K562 (cell line): Measurements from ENCODE around the gene GLYAT. TPM values are rescaled to one million over a fixed set of nuclear protein-coding genes. Genes with fewer than 3 reads are reported as not detected.
A peak's percentile ranks its signal among the peaks of the same experiment; 100 is the strongest.

ENCODE experiments used
- ATAC-seq: fragments of 200-7000 bp; cut with Tn5 transposase; 3 replicates; pipeline ENCODE4 v1.9.1; 2020; ENCODE audit warnings: moderate library complexity
- BruUV-seq: library from RNA; stranded (reverse); fragments of 400-500 nt; replicated peaks from 2 replicates; lab custom pipeline; 2021; lab: Mats Ljungman, UMichigan
- CTCF ChIA-PET: fragments of 300-600 bp; formaldehyde crosslinking; extraction: SDS; loops from one replicate; lab custom pipeline; 2021; ENCODE audit warnings: low intra/inter-chr PET ratio; lab: Yijun Ruan, JAX
- POLR2A ChIA-PET: fragments of 300-600, 350-650 bp; sonication (Branson Sonifier 250); formaldehyde crosslinking; extraction: SDS; loops from one replicate; lab custom pipeline; 2021; ENCODE audit warnings: antibody characterized with exemption, inconsistent platforms; lab: Yijun Ruan, JAX
- DNase-seq, 4 experiments: peaks; one replicate each; pipeline versions ENCODE4 v3.0.0 to v3.0.0-alpha.2; 2011 to 2018; ENCODE audit warnings: low spot score in 3 of 4, mixed read lengths in 3 of 4; ENCODE audit errors: extremely low read depth in 1 of 4
- FAIRE-seq: peaks from 2 replicates; lab custom pipeline; 2011; peaks lifted over from hg19 to GRCh38; lab: Jason Lieb, UNC
- H2AFZ ChIP-seq: 2 replicates; pipeline ENCODE4 v1.6.0; 2011; ENCODE audit warnings: low read depth, low read length, control low read depth, inconsistent platforms
- H3K27ac ChIP-seq: fragments of 200-600 bp; 3 replicates; pipeline ENCODE4 v1.8.0; 2011; ENCODE audit warnings: low read depth, mild to moderate bottlenecking, control low read depth, inconsistent platforms, low read length, moderate library complexity, mixed read lengths; ENCODE audit errors: extremely low read depth
- H3K27me3 ChIP-seq, 2 experiments: fragments of 300-600 bp in 1 of 2; 2 replicates in 1 of 2; 3 replicates in 1 of 2; pipeline versions ENCODE4 v1.6.0 to v1.8.0; 2011; ENCODE audit warnings: inconsistent platforms in 2 of 2, low read length in 2 of 2, mild to moderate bottlenecking in 1 of 2, mixed read lengths in 1 of 2, moderate library complexity in 1 of 2; ENCODE audit not compliant: control insufficient read depth in 2 of 2, insufficient read depth in 2 of 2
- H3K36me3 ChIP-seq: fragments of 300-600 bp; 3 replicates; pipeline ENCODE4 v1.8.0; 2011; ENCODE audit warnings: mild to moderate bottlenecking, low read length, inconsistent platforms; ENCODE audit not compliant: control insufficient read depth, insufficient read depth
- H3K4me1 ChIP-seq, 2 experiments: fragments of 200-600 bp in 1 of 2; replicated peaks in 1 of 2; 2 replicates in 1 of 2; 3 replicates in 1 of 2; pipeline versions ENCODE4 v1.5.1 to v1.8.0; 2011; ENCODE audit warnings: inconsistent platforms in 2 of 2, low read length in 2 of 2, mild to moderate bottlenecking in 1 of 2, mixed read lengths in 1 of 2, moderate library complexity in 1 of 2; ENCODE audit not compliant: control insufficient read depth in 2 of 2, insufficient read depth in 2 of 2
- H3K4me2 ChIP-seq: 2 replicates; pipeline ENCODE4 v1.6.1; 2011; ENCODE audit warnings: low read length, control low read depth, inconsistent platforms, mixed read lengths; ENCODE audit not compliant: insufficient read depth
- H3K4me3 ChIP-seq: fragments of 200-600 bp; sonication (generic), shearing (Covaris generic); 2 replicates; pipeline ENCODE4 v1.5.1; 2016; ENCODE audit warnings: control low read depth, inconsistent platforms
- H3K79me2 ChIP-seq: fragments of 200-600 bp; 3 replicates; pipeline ENCODE4 v1.8.0; 2011; ENCODE audit warnings: low read length, inconsistent platforms; ENCODE audit not compliant: control insufficient read depth, insufficient read depth
- H3K9ac ChIP-seq, 2 experiments: 2 replicates each; pipeline versions ENCODE4 v1.6.0 to v1.6.1; 2011; ENCODE audit warnings: low read depth in 2 of 2, low read length in 2 of 2, control low read depth in 1 of 2, inconsistent platforms in 1 of 2, mild to moderate bottlenecking in 1 of 2, mixed read lengths in 1 of 2; ENCODE audit not compliant: insufficient read depth in 1 of 2
- H3K9me1 ChIP-seq: one replicate; pipeline ENCODE4 v1.6.0; 2011; ENCODE audit warnings: inconsistent platforms, mild to moderate bottlenecking, low read length, moderate library complexity; ENCODE audit not compliant: control insufficient read depth, insufficient read depth
- H3K9me3 ChIP-seq: replicated peaks from 2 replicates; pipeline ENCODE4 v1.5.1; 2011; ENCODE audit warnings: low read depth, low read length, inconsistent platforms; ENCODE audit not compliant: control insufficient read depth, insufficient read depth
- H4K20me1 ChIP-seq: replicated peaks from 2 replicates; pipeline ENCODE4 v1.6.1; 2011; ENCODE audit warnings: low read length, inconsistent platforms, mixed read lengths; ENCODE audit not compliant: control insufficient read depth, insufficient read depth
- RCOR1 ChIP-seq, 2 experiments: IDR thresholded peaks; 2 replicates each; pipeline ENCODE4 v1.6.1; 2012; ENCODE audit warnings: low read depth in 2 of 2, low read length in 2 of 2, borderline replicate concordance in 1 of 2, improper control_type of control experiment in 1 of 2
- RFX1 ChIP-seq: fragments of 450-650 bp; IDR thresholded peaks from 2 replicates; pipeline ENCODE4 v1.6.1; 2016; ENCODE audit warnings: mild to moderate bottlenecking, moderate library complexity
- WGBS: fragments of 100-300 bp; shearing (Covaris generic); methylation state at CpG from one replicate; pipeline ENCODE4 v1.1.6; 2016; ENCODE audit warnings: low coverage, mixed read lengths; ENCODE audit not compliant: insufficient coverage; ENCODE audit errors: missing lambda C conversion rate; 5-methylcytosine and 5-hydroxymethylcytosine counted together
- in situ Hi-C: fragments of 300-500 bp; cut with MboI; formaldehyde crosslinking; loops from 4 replicates; pipeline ENCODE4 v1.15.0; 2018; ENCODE audit warnings: inconsistent platforms, mixed read lengths
- intact Hi-C: fragments of 100-400 bp; cut with micrococcal nuclease; formaldehyde crosslinking; loops from 2 replicates; pipeline ENCODE4 v1.14.2; 2022
- polyA plus RNA-seq, 8 experiments: library from polyadenylated mRNA; depleted of rRNA in 4 of 8; stranded (reverse) in 5 of 8; unstranded in 3 of 8; fragments of >200 nt; fragmentation: Nextera tagmentation in 2 of 8; fragmentation: Illumina TruSeq in 1 of 8; extraction: Ambion mirVana in 2 of 8; extraction: Trizol in 1 of 8; gene quantifications; 2 replicates each; pipeline versions ENCODE4 v1.2.1 to v1.2.3, GENCODE V29; 2011 to 2014; ENCODE audit warnings: inconsistent platforms in 1 of 8, missing spikeins in 1 of 8
- total RNA-seq, 7 experiments: library from RNA; depleted of rRNA in 6 of 7; stranded (reverse); fragments of >200 nt in 6 of 7; fragmentation: Illumina TruSeq in 2 of 7; extraction: Trizol in 2 of 7; gene quantifications; 2 replicates each; pipeline versions ENCODE4 v1.2.1 to v1.2.3, GENCODE V29; 2011 to 2021; ENCODE audit warnings: low replicate concordance in 1 of 7
- TF ChIP-seq, protein P1 (sequence below): sonication (generic); formaldehyde crosslinking; IDR thresholded peaks from 2 replicates; pipeline ENCODE4 v1.8.1; 2023; ENCODE audit warnings: mild to moderate bottlenecking, missing genetic modification reagents

GLYAT gene
- total and polyA plus RNA-seq, 9 of the 15 experiments (the other 6 are each of a cell fraction or from before 2014, with no cell fraction given): not detected

DNA sequence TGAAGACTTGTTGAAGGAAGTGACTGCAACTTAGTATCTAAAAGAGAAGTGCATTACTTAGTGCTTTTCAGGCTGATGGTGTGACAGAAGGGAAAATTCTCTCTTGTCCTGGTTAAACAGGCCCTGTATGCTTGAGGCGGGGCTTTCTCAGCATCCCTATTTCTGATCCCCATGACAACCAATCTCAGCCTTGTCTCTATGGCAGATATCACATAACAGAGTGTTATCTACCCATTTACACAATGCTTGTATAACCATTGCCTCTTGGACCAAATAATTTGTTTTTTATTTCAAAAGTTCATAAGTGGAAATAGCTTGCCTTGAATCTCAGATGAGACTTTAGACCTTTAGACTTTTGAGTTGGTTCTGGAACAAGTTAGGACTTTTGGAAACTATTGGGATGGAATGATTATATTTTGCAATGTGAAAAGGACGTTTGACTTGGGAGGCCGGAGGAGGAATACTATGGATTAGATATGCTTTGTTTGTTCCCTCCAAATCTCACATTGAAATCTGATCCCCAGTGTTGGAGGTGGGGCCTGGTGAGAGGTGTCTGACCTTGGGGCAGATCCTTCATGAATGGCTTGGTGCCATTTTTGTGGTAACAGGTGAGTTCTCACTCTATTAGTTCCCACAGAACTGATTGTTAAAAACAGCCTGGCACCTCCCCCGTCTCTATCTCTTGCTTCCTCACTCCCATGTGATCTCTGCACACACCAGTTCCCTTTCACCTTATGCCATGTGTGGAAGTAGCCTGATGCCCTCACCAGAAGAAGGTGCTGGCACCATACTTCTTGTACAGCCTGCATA is 3.1 kb upstream of the GLYAT start:
- WGBS: 28% methylated on average over 4 of the region's 4 CpGs
- Histone ChIP-seq H3K9me3 (no peaks in the 10 kb centered on the region), H3K9me1 (no peaks in the 10 kb centered on the region), H3K9ac (no peak overlapping the region), H2AFZ (no peak overlapping the region), H3K4me3 (no peak overlapping the region), H3K27me3 (no peaks in the 10 kb centered on the region), H3K79me2 (no peaks in the 10 kb centered on the region), H3K27ac (no peak overlapping the region), H3K4me2 (no peak overlapping the region), H3K4me1 (peaks cover 0 to 12% of the 10 kb centered on the region in 2 experiments; a peak in 3 of 5 replicates), H4K20me1 (no peaks in the 10 kb centered on the region)
- no peak for FAIRE-seq
- ChIA-PET CTCF (no interaction called here), POLR2A (interaction anchor here (0.7 kb wide), 1 partner anchor 1560 kb away, joined by 3 read pairs; no protein-coding TSS in a partner anchor)
- no peak for ATAC-seq
- BruUV-seq: no TSS peak
- DNase-seq: no peak
- TF ChIP-seq, protein P1, sequence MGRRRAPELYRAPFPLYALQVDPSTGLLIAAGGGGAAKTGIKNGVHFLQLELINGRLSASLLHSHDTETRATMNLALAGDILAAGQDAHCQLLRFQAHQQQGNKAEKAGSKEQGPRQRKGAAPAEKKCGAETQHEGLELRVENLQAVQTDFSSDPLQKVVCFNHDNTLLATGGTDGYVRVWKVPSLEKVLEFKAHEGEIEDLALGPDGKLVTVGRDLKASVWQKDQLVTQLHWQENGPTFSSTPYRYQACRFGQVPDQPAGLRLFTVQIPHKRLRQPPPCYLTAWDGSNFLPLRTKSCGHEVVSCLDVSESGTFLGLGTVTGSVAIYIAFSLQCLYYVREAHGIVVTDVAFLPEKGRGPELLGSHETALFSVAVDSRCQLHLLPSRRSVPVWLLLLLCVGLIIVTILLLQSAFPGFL (CRISPR knock-in tag): no peak
- TF ChIP-seq RFX1 (peak; percentile 76), RCOR1 (IDR thresholded peaks at IDR 0.05; ENCODE audit: borderline replicate concordance in 1 of 2, low read depth in 2 of 2, low read length in 2 of 2) (peak in 1 of 2 experiments; percentile 73; a peak in 2 of 4 replicates)
- TF ChIP-seq, all 486 proteins: peak for 2
- intact Hi-C loops: no loop called here
- in situ Hi-C loops: no loop called here
- no peaks in the 10 kb centered on the region for H3K36me3 ChIP-seq
